Ureter (tissue), 1 donor: ENCODE measurements around the gene ADAM17. TPM values are rescaled to one million over a fixed set of nuclear protein-coding genes. Genes with fewer than 3 reads are reported as not detected.

Experiments
- DNase-seq: peaks from one replicate; pipeline ENCODE4 v3.0.0-alpha.2; 2020; ENCODE audit warnings: low spot score
- total RNA-seq: library from RNA; stranded (reverse); gene quantifications from one replicate; pipeline ENCODE4 v1.2.4, GENCODE V29; 2023
- donor health status: DM: yes; HTN: yes; CAD: no.

ADAM17 gene
- total RNA-seq, 1 donor from 2014 or later, result 41.7 TPM

DNA sequence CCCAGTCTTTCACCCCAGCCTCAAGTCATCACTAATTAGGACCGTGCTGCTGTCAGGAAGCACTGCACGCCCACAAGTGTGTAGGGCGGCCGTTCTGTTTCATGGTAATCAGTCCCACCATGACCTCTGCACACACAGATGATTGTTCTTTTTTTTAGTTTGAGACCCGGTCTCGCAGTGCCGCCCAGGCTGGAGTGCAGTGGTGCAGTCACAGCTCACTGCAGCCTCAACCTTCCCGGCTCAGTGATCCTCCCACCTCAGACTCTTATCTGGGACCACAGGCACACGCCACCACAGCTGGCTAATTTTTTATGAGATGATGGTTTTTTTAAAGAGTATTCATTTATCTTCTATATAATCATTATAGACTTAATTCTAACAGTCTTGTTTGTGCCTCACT is 83.1 kb downstream of the ADAM17 start:
- no peak for DNase-seq

DNA sequence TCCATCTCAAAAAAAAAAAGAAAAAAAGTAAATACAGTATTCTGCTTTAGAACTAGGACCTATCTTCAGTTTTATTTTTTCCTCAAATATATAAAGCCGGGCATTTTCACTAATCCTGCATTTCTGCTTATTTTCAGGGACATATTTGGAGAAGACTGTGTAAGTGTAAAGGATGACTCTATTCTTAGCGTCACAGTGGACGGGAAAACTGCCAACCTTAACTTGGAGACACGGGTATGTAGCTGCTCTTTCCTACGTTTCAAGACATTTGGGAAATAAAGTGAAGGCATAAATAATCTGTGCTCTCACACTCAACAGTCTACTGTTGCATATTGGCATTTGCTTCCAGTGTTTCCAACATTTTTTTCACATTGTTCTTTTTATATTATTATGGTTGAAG is 84.4 kb downstream of the ADAM17 start:
- DNase-seq, result no peak

DNA sequence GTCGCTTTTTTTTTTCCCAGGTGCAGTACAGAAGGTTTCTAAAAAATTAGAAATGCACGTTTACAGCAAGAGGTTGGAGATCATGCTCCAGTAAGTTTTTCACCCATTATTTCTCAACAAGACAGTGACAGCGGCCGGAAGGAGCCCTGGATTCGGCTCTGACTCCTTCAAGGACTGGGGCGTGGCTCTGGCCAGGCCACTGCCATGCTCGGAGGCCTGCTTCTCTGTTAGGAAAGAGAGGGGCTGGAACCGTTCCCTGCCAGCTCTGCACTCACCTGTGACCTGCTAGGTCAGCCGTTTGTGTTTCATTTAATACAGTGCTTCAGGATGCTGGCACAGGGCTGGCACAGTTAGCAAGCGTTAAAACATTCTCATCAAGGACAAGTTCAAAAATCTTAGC is 87.9 kb downstream of the ADAM17 start:
- no peak for DNase-seq

GRCh38 chr2:9466147-9466683 is 89.4 kb downstream of the ADAM17 start:
- DNase-seq, result no peak

DNA sequence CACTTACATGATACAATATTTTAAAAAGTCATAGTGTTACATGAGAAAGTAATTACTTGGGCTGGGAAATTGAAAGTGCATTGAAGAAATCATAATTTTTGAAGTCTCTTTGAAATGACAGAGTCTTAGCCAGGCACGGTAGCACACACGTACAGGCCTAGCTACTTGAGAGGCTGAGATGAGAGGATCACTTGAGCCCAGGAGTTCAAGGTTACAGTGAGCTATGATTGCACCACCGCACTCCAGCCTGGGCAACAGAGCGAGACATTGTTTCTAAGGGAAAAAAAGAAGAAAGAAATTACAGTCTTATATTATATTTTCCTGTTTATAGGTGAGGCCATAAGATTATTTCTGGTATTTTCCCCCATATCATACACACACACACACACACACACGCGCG is 90.5 kb downstream of the ADAM17 start:
- no peak for DNase-seq

DNA sequence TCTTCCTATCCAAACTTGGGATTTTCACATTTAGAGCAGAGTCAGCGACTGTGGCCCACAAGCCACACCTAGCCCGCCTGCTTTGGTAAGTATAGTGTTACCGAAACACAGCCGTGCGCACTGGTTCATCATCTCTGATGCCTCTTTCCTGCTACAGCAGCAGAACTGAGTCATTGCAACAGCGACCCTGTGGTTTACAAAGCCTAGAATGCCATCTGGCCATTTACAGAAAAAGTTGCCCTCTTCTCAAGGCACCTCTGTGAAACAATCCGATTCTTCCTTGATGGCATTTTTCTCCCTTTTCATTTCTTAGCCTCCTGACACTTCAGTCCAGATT is 92.0 kb downstream of the ADAM17 start:
- no peak for DNase-seq

DNA sequence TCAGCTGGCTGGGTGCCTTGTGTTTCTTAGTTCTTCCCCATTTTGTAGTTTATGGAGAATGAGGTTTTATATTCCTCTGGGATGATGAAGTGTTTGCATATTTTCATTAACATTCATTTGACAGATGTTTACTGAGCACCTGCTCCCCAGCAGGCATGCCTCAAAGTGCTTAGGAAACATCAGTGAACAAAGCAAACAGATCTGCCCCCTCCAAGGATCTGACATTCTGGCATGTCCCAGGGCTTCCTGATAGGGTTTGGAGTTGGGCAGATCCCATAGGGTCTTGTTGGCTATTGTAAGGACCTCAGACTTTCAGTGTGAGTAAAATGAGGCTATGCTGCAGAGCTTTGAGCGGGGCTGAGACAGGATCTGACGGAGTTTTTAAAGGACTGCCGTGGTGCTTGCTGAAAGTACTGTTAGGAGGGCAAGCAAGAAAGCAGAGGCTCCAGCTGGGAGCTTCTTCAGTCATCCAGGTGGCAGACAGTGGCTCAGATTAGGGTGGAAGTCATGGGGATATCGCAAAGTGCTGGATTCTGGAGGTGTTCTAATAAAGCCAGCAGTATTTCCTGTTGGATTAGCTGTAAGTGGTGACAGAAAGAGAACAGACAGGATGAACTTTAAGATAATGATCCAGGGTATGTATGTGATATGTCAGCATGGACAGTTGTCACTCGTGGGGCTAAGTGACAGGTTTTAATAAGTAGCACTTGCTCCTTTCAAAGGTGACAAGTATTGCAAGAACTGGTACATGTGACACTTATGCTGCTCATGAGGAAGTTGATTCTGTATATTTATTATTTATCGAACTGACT is 92.5 kb downstream of the ADAM17 start:
- DNase-seq, result no peak

GRCh38 chr2:9462313-9462712 is 93.3 kb downstream of the ADAM17 start:
- no peak for DNase-seq

GRCh38 chr2:9461079-9461478 is 94.6 kb downstream of the ADAM17 start:
- no peak for DNase-seq

- DNase-seq, result no peak
These were observed 95.1 kb downstream of the ADAM17 start for GRCh38 chr2:9460441-9461017.

- DNase-seq, result no peak
These were observed 104.4 kb downstream of the ADAM17 start for GRCh38 chr2:9451231-9451630.

GRCh38 chr2:9445089-9445488 is 110.5 kb downstream of the ADAM17 start:
- DNase-seq, result no peak

GRCh38 chr2:9443526-9443925 is 112.1 kb downstream of the ADAM17 start:
- DNase-seq, result no peak

GRCh38 chr2:9441556-9441955 is 114.1 kb downstream of the ADAM17 start:
- no peak for DNase-seq

- no peak for DNase-seq
These were observed 115.4 kb downstream of the ADAM17 start for GRCh38 chr2:9440058-9440727.

DNA sequence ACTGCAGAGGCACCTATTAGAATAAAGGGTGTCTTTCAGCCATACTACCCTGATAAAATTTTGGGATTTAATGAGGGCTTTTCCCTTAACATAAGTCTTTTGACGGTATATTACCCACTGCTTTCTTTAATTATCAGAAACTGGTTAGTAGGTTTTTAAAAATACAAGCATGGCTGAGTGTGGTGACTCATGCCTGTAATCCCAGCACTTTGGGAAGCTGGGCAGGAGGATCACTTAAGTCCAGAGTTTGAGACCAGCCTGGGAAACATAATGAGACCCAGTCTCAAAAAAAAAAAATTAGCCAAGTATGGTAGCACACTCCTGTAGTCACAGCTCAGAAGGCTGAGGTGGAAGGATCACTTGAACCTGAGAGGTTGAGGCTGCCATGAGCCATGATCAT is 116.1 kb downstream of the ADAM17 start:
- DNase-seq, result no peak

Other genes starting within 250 kb of the ADAM17 start
- 79.5 TPM for gene ITGB1BP1, start 132.3 kb downstream of the ADAM17 start, total RNA-seq
- gene CPSF3, start 132.2 kb downstream of the ADAM17 start, total RNA-seq, result 33.2 TPM
- 51.8 TPM for gene IAH1, start 81.3 kb downstream of the ADAM17 start, total RNA-seq
- 225 TPM for gene YWHAQ, start 75.2 kb upstream of the ADAM17 start, total RNA-seq